Measurements from ENCODE around the gene CYB5A. TPM values are rescaled to one million over a fixed set of nuclear protein-coding genes. Genes with fewer than 3 reads are reported as not detected.
"Not testable (repeated sequence)": the region's sequence is repeated elsewhere in the genome, so short reads cannot be mapped to it uniquely, and the experiment has no call there.

The CYB5A gene
- total RNA-seq, 4 donors from 2014 or later: 21.4 to 29.4 (median 23.4) TPM

GRCh38 chr18:74299746-74300145, 8.0 kb upstream of the CYB5A start:
- in situ Hi-C loops (cut with MboI; ENCODE audit: low sequenced_read_pairs in 4 of 4): no loop called here
- intact Hi-C loops (cut with DNase I; ENCODE audit: low total_unique reads): loop anchor here (10.0 kb wide), 1 partner anchor 905 kb away; the partner anchor contains the start of gene PTGR3

GRCh38 chr18:74299162-74299561, 7.4 kb upstream of the CYB5A start:
- no peaks in the 10 kb centered on the region for H3K4me1 ChIP-seq
- TF ChIP-seq CTCF (IDR thresholded peaks at IDR 0.05 in 4 of 5, conservative IDR thresholded peaks at IDR 0.05 in 1 of 5) (no peak), POLR2A (IDR thresholded peaks at IDR 0.05) (no peak)
- H3K27me3 ChIP-seq: no peaks in the 10 kb centered on the region
- H3K9me3 ChIP-seq: no peaks in the 10 kb centered on the region
- H3K4me3 ChIP-seq: no peak overlapping the region
- intact Hi-C loops (cut with DNase I; ENCODE audit: low total_unique reads): loop anchor here (10.0 kb wide), 1 partner anchor 906 kb away; the partner anchor contains the start of gene PTGR3
- DNase-seq: no peak
- H3K27ac ChIP-seq: no peak overlapping the region
- no peak for ATAC-seq
- no peaks in the 10 kb centered on the region for H3K36me3 ChIP-seq
- in situ Hi-C loops (cut with MboI; ENCODE audit: low sequenced_read_pairs in 4 of 4): no loop called here

More at GRCh38 chr18:74299746-74300145, 8.0 kb upstream of the CYB5A start:
- no peaks in the 10 kb centered on the region for H3K27me3 ChIP-seq
- ATAC-seq (no peak), DNase-seq (no peak)
- no peak overlapping the region for H3K4me3 ChIP-seq
- TF ChIP-seq CTCF (IDR thresholded peaks at IDR 0.05 in 4 of 5, conservative IDR thresholded peaks at IDR 0.05 in 1 of 5): no peak
- H3K36me3 ChIP-seq: no peaks in the 10 kb centered on the region
- no peak overlapping the region for H3K27ac ChIP-seq
- no peaks in the 10 kb centered on the region for H3K9me3 ChIP-seq
- H3K4me1 ChIP-seq: no peaks in the 10 kb centered on the region

- Histone ChIP-seq H3K36me3 (no peaks in the 10 kb centered on the region), H3K4me3 (no peak overlapping the region), H3K9me3 (no peaks in the 10 kb centered on the region), H3K27me3 (no peaks in the 10 kb centered on the region), H3K27ac (no peak overlapping the region), H3K4me1 (peaks cover 2 to 10% of the 10 kb centered on the region in 2 donors)
- intact Hi-C loops (cut with DNase I; ENCODE audit: low total_unique reads) (loop anchor here (5.0 to 10.0 kb wide), 2 partner anchors 303 to 910 kb away; partner anchors contain the start of genes PTGR3 and ZNF407), in situ Hi-C loops (cut with MboI; ENCODE audit: low sequenced_read_pairs in 4 of 4) (no loop called here)
- TF ChIP-seq POLR2A (IDR thresholded peaks at IDR 0.05): no peak
- TF ChIP-seq CTCF (IDR thresholded peaks at IDR 0.05 in 4 of 5, conservative IDR thresholded peaks at IDR 0.05 in 1 of 5): no peak
- ATAC-seq (no peak), DNase-seq (peak in 1 of 2 donors; percentile 63)
These were observed 2.8 kb upstream of the CYB5A start for GRCh38 chr18:74294526-74294925.

GRCh38 chr18:74292982-74293381, 1.2 kb upstream of the CYB5A start:
- H3K27me3 ChIP-seq; H3K36me3 ChIP-seq; ATAC-seq; DNase-seq; H3K9me3 ChIP-seq; in situ Hi-C loops (cut with MboI; ENCODE audit: low sequenced_read_pairs in 4 of 4); H3K4me3 ChIP-seq: not testable (repeated sequence)
- H3K4me1 ChIP-seq: peaks cover 2 to 10% of the 10 kb centered on the region in 2 donors
- intact Hi-C loops (cut with DNase I; ENCODE audit: low total_unique reads): loop anchor here (1.0 to 10.0 kb wide), 4 partner anchors 144 to 912 kb away; partner anchors contain the start of genes CNDP2, PTGR3, TIMM21 and ZNF407
- H3K27ac ChIP-seq: peak overlapping the region in 1 of 4 donors; percentile 83

GRCh38 chr18:74292541-74292858, 737 bp upstream of the CYB5A start:
- Histone ChIP-seq H3K27me3 (no peaks in the 10 kb centered on the region), H3K9me3 (no peaks in the 10 kb centered on the region), H3K4me1 (peaks cover 2 to 10% of the 10 kb centered on the region in 2 donors), H3K27ac (peak overlapping the region; percentile 53 to 83 (median 70)), H3K36me3 (no peaks in the 10 kb centered on the region), H3K4me3 (peak overlapping the region; percentile 75 to 96 (median 94))
- in situ Hi-C loops (cut with MboI; ENCODE audit: low sequenced_read_pairs in 4 of 4) (no loop called here), intact Hi-C loops (cut with DNase I; ENCODE audit: low total_unique reads) (loop anchor here (1.0 to 10.0 kb wide), 4 partner anchors 144 to 912 kb away; partner anchors contain the start of genes CNDP2, PTGR3, TIMM21 and ZNF407)
- no peak for ATAC-seq
- TF ChIP-seq CTCF (IDR thresholded peaks at IDR 0.05 in 4 of 5, conservative IDR thresholded peaks at IDR 0.05 in 1 of 5) (no peak), POLR2A (IDR thresholded peaks at IDR 0.05) (no peak)
- DNase-seq: no peak

Measured in gastrocnemius medialis (tissue), 4 donors.